Ishikawa (cell line): ENCODE measurements around the gene MYLK.

Experiments
- CEBPB ChIP-seq: IDR thresholded peaks from 2 replicates; pipeline ENCODE4 v1.6.1; 2012
- CREB1 ChIP-seq: IDR thresholded peaks from 2 replicates; pipeline ENCODE4 v1.6.1; 2012; ENCODE audit warnings: low read depth
- EGR1 ChIP-seq: IDR thresholded peaks from 2 replicates; pipeline ENCODE4 v1.6.1; 2012
- EP300 ChIP-seq: IDR thresholded peaks from 2 replicates; pipeline ENCODE4 v1.6.1; 2012; ENCODE audit warnings: borderline replicate concordance
- FOXM1 ChIP-seq: IDR thresholded peaks from 2 replicates; pipeline ENCODE4 v1.6.1; 2012; ENCODE audit warnings: low read depth, borderline replicate concordance
- NFIC ChIP-seq: IDR thresholded peaks from 2 replicates; pipeline ENCODE4 v1.6.1; 2012
- RAD21 ChIP-seq: IDR thresholded peaks from 2 replicates; pipeline ENCODE4 v1.6.1; 2012; ENCODE audit warnings: low read depth
- TAF1 ChIP-seq: IDR thresholded peaks from 2 replicates; pipeline ENCODE4 v1.6.1; 2012; ENCODE audit warnings: low read depth, mild to moderate bottlenecking
- TCF12 ChIP-seq: IDR thresholded peaks from 2 replicates; pipeline ENCODE4 v1.6.1; 2012; ENCODE audit warnings: low read depth
- TEAD4 ChIP-seq: IDR thresholded peaks from 2 replicates; pipeline ENCODE4 v1.6.1; 2012
- YY1 ChIP-seq: IDR thresholded peaks from 2 replicates; pipeline ENCODE4 v1.6.1; 2012; ENCODE audit warnings: low read depth
- ZBTB7A ChIP-seq: IDR thresholded peaks from 2 replicates; pipeline ENCODE4 v1.6.1; 2012; ENCODE audit warnings: low read depth
- TF ChIP-seq, protein P1 (sequence below): IDR thresholded peaks from 2 replicates; pipeline ENCODE4 v1.6.1; 2012; ENCODE audit warnings: low read depth, mild to moderate bottlenecking
- TF ChIP-seq, protein P2 (sequence below): IDR thresholded peaks from 2 replicates; pipeline ENCODE4 v1.6.1; 2012
- TF ChIP-seq, protein P3 (sequence below): IDR thresholded peaks from 2 replicates; pipeline ENCODE4 v1.6.1; 2012

The MYLK gene

DNA sequence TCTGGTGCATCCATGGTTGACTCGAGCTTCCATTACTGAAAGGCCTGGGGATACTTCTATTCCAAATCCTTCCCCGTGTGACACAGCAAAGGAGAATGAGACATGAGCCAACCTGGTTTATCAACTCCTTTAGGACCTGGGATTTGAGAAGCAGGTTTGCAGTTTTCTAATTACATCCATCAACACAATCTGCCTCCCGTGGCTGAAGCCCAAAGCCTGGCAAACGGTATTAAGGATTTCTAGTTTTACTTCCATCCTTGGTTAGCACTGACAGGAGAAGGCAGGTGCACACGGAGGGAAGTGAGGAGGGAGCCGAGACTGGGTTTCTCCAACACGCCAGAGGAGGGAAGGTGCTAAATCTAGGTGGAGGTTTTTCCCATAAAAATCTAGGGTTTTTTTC, 79.0 kb downstream of the MYLK start:
- no peak for TF ChIP-seq TAF1
- TF ChIP-seq RAD21 = no peak
- no peak for TF ChIP-seq EP300
- no peak for TF ChIP-seq YY1
- TF ChIP-seq, protein P1, sequence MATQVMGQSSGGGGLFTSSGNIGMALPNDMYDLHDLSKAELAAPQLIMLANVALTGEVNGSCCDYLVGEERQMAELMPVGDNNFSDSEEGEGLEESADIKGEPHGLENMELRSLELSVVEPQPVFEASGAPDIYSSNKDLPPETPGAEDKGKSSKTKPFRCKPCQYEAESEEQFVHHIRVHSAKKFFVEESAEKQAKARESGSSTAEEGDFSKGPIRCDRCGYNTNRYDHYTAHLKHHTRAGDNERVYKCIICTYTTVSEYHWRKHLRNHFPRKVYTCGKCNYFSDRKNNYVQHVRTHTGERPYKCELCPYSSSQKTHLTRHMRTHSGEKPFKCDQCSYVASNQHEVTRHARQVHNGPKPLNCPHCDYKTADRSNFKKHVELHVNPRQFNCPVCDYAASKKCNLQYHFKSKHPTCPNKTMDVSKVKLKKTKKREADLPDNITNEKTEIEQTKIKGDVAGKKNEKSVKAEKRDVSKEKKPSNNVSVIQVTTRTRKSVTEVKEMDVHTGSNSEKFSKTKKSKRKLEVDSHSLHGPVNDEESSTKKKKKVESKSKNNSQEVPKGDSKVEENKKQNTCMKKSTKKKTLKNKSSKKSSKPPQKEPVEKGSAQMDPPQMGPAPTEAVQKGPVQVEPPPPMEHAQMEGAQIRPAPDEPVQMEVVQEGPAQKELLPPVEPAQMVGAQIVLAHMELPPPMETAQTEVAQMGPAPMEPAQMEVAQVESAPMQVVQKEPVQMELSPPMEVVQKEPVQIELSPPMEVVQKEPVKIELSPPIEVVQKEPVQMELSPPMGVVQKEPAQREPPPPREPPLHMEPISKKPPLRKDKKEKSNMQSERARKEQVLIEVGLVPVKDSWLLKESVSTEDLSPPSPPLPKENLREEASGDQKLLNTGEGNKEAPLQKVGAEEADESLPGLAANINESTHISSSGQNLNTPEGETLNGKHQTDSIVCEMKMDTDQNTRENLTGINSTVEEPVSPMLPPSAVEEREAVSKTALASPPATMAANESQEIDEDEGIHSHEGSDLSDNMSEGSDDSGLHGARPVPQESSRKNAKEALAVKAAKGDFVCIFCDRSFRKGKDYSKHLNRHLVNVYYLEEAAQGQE = no peak
- no peak for TF ChIP-seq CREB1
- no peak for TF ChIP-seq CEBPB
- no peak for TF ChIP-seq FOXM1
- TF ChIP-seq EGR1 = no peak
- no peak for TF ChIP-seq TEAD4
- no peak for TF ChIP-seq ZBTB7A
- TF ChIP-seq, protein P2, sequence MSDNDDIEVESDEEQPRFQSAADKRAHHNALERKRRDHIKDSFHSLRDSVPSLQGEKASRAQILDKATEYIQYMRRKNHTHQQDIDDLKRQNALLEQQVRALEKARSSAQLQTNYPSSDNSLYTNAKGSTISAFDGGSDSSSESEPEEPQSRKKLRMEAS = no peak
- TF ChIP-seq, protein P3, sequence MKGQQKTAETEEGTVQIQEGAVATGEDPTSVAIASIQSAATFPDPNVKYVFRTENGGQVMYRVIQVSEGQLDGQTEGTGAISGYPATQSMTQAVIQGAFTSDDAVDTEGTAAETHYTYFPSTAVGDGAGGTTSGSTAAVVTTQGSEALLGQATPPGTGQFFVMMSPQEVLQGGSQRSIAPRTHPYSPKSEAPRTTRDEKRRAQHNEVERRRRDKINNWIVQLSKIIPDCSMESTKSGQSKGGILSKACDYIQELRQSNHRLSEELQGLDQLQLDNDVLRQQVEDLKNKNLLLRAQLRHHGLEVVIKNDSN = no peak
- no peak for TF ChIP-seq NFIC

DNA sequence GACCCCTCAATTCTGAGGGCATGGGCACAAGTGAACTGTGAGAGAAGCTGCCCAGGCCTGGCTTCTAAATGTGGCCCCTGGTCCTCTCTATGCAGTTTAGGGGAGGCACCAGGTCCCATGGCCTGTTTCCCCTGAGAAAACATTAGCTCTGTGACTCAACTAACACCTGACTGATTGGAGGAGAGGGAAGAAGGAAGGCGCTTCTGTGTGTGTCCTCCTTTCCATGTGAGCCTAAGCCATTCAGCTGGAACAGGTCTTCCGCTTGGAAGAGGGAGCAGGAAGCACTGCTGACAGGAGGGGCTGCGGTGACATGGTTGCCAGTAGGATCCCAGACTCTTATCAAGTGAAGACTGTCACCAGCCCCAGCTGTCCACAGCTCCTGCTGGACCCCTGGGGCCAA, 79.5 kb downstream of the MYLK start:
- TF ChIP-seq, protein P2 = no peak
- TF ChIP-seq TCF12 = no peak

DNA sequence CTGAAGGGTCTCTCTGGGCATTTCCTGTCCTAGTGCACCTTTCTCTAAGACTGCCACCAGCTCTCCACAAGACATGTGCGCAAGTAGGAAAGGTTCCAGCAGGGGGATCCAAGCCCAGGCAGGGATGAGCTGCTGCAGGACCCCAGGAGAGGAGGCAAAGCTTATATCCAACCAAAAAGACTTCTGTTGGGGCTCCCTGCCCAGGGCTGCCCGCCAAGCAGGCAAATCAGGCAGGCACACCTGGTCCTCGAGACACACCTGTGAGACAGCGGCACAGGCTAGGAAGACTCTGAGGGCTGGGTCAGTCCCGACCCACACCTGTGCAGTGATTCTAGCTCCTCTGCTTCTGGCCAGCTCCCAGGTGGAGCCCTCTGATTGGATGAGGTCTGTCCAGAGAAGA, 80.6 kb downstream of the MYLK start:
- TF ChIP-seq, protein P1 = no peak
- TF ChIP-seq, protein P3 = no peak
- TF ChIP-seq TEAD4 = no peak
- TF ChIP-seq ZBTB7A = no peak
- TF ChIP-seq TAF1 = no peak
- no peak for TF ChIP-seq EGR1
- no peak for TF ChIP-seq CEBPB
- TF ChIP-seq NFIC = no peak
- TF ChIP-seq, protein P2 = no peak
- TF ChIP-seq CREB1 = no peak
- TF ChIP-seq TCF12 = no peak
- TF ChIP-seq RAD21 = no peak
- TF ChIP-seq EP300 = no peak
- TF ChIP-seq FOXM1 = no peak
- no peak for TF ChIP-seq YY1

DNA sequence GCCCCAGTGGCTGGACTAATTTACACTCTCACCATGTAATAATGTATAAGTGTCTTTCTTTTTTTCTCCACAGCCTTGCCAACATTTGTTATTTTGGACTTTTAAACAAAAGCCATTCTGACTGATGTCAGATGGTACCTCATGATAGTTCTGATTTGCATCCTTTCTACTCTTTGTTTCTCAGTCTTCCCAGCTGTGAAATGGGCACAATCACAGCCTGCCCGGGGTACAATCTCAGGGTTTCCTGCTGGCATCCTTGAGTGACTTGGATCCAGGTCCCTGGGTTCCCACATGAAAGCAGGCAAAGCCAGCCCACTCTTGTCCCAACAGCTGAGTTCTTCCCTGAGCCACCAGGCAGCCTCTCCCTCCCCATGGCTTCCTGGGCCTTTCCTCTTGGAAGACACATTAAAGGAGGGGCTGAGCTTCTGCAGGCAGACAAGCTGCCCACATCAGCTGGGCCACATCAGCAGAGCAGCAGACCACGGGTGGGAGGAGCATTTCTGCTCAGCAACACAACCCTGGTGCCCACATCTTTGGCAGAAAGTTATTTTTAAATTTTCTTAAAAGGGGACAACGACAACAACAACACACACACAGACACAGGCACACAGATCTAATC, 82.0 kb downstream of the MYLK start:
- TF ChIP-seq, protein P3 = no peak
- TF ChIP-seq, protein P2 = no peak
- no peak for TF ChIP-seq NFIC
- no peak for TF ChIP-seq TAF1
- no peak for TF ChIP-seq RAD21
- no peak for TF ChIP-seq YY1
- TF ChIP-seq EGR1 = no peak
- TF ChIP-seq, protein P1 = no peak
- TF ChIP-seq FOXM1 = no peak
